Gastroesophageal sphincter (tissue), 3 donors: ENCODE measurements around the gene CDH4.

Experiments used
- CTCF ChIP-seq, 4 experiments: fragments of 200-600 bp in 2 of 4; fragments of 450-650 bp in 2 of 4; sonication (generic) in 1 of 4; IDR thresholded peaks; one replicate each; pipeline ENCODE4 v1.5.1; 2017 to 2019; ENCODE audit warnings: antibody characterized with exemption in 4 of 4, mild to moderate bottlenecking in 2 of 4, moderate library complexity in 2 of 4
- POLR2A ChIP-seq, 2 donors: fragments of 450-650 bp; IDR thresholded peaks; one replicate each; pipeline ENCODE4 v1.6.1; 2017; ENCODE audit warnings: antibody characterized with exemption in 2 of 2, mild to moderate bottlenecking in 2 of 2, moderate library complexity in 1 of 2
- POLR2AphosphoS5 ChIP-seq: sonication (generic); formaldehyde crosslinking; IDR thresholded peaks from one replicate; pipeline ENCODE4 v1.6.1; 2017; ENCODE audit warnings: antibody characterized with exemption

GRCh38 chr20:61719691-61720347 is 467.8 kb downstream of the CDH4 start:
- TF ChIP-seq CTCF (IDR thresholded peaks at IDR 0.05) (no peak), POLR2A (IDR thresholded peaks at IDR 0.05) (no peak), POLR2AphosphoS5 (no peak)
